Hepatic stellate cell (primary cell): ENCODE measurements around the gene RIF1.

Experiments used
- DNase-seq: peaks from one replicate; pipeline ENCODE4 v3.0.0; 2011; ENCODE audit warnings: low spot score

The RIF1 gene, protein sequence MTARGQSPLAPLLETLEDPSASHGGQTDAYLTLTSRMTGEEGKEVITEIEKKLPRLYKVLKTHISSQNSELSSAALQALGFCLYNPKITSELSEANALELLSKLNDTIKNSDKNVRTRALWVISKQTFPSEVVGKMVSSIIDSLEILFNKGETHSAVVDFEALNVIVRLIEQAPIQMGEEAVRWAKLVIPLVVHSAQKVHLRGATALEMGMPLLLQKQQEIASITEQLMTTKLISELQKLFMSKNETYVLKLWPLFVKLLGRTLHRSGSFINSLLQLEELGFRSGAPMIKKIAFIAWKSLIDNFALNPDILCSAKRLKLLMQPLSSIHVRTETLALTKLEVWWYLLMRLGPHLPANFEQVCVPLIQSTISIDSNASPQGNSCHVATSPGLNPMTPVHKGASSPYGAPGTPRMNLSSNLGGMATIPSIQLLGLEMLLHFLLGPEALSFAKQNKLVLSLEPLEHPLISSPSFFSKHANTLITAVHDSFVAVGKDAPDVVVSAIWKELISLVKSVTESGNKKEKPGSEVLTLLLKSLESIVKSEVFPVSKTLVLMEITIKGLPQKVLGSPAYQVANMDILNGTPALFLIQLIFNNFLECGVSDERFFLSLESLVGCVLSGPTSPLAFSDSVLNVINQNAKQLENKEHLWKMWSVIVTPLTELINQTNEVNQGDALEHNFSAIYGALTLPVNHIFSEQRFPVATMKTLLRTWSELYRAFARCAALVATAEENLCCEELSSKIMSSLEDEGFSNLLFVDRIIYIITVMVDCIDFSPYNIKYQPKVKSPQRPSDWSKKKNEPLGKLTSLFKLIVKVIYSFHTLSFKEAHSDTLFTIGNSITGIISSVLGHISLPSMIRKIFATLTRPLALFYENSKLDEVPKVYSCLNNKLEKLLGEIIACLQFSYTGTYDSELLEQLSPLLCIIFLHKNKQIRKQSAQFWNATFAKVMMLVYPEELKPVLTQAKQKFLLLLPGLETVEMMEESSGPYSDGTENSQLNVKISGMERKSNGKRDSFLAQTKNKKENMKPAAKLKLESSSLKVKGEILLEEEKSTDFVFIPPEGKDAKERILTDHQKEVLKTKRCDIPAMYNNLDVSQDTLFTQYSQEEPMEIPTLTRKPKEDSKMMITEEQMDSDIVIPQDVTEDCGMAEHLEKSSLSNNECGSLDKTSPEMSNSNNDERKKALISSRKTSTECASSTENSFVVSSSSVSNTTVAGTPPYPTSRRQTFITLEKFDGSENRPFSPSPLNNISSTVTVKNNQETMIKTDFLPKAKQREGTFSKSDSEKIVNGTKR (N-terminal part only)

GRCh38 chr2:151409601-151410484 is at the start of gene RIF1:
TSS of gene RIF1 (plus strand) at chr2:151409902. CDS start at chr2:151410424, 522 bp downstream.
- peak; percentile 88 for DNase-seq

GRCh38 chr2:151361674-151362370 is 47.9 kb upstream of the RIF1 start:
- peak; percentile 46 for DNase-seq

GRCh38 chr2:151363709-151364108 is 46.0 kb upstream of the RIF1 start:
- no peak for DNase-seq

- peak; percentile 74 for DNase-seq
These were observed 42.1 kb upstream of the RIF1 start for GRCh38 chr2:151367571-151367970.

- peak; percentile 57 for DNase-seq
These were observed 35.3 kb upstream of the RIF1 start for GRCh38 chr2:151374436-151374835.

- DNase-seq = no peak
These were observed 30.5 kb upstream of the RIF1 start for GRCh38 chr2:151379169-151379568.

- DNase-seq = no peak
These were observed 29.0 kb upstream of the RIF1 start for GRCh38 chr2:151380580-151381235.

DNA sequence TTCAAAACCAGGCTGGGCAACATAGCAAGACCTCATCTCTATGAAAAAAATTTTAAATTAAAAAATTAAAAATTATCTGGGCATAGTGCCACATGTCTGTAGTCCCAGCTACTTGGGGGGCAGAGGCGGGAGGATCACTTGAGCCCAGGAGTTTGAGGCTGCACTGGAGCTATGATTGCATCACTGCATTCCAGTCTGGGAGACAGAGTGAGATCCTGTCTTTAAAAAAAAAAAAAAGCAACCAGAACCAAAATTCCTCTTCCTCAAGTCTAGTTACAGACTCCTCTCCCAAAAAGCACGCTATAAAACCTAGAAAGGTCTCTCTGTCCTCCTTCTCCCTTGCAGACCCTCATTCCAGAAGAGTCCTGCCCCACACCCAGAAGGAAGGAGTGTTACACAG is 28.4 kb upstream of the RIF1 start:
- DNase-seq = no peak

DNA sequence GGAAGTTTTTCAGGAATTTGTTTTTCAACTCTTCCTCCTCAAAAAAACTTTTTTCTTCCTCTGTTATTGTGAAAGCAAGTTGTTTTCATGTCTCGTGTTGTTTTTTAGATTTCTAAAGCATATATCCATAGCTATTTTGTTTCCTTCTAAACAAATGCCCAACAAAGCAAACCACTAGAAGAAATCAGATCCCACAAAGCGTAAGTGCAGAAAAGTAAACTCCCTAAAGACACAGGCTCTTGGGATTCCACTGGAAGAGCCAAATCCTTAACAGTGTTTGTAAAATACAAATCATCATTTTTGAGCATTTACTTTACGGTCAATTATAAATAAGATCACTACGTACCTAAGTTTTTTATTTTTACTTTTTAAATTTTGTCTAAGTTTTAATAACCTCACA is 21.7 kb upstream of the RIF1 start:
- DNase-seq = no peak

DNA sequence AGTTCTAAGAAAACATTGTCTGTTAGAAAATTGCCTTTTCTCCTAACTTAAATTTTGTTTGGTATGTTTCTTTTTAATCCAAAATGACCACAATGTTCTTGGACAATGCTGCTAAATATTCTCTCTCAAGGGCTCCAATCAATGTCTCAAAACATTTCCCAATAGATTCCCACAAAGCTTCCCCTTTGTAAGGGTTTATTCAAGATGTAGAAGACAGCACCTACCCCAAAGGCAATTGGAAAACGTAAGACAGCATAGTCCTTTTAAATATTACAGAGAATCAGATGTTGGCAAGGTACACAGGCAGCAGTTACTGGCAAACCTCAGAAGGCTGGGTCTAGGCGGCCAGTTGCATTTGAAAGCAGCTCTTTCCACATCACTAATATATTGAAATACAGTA is 18.3 kb upstream of the RIF1 start:
- no peak for DNase-seq

DNA sequence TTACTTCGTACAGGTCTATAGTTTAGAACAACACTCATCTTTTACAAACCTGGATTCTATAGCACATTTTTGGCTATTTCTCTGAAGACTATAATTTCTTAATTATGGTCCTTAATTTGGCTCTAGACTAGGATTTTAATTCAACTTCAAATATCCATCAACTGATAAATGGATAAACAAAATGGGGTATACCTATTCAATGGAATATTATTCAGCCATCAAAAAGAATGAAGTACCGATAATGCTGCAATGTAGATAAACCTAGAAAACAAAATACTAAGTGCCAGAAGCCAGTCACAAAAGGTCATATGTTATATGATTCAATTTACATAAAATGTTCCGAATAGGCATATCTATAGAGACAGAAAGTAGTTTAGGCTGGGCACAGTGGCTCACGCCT is 15.2 kb upstream of the RIF1 start:
- DNase-seq = no peak

GRCh38 chr2:151395509-151396374 is 14.0 kb upstream of the RIF1 start:
- no peak for DNase-seq

- no peak for DNase-seq
These were observed 9.7 kb upstream of the RIF1 start for GRCh38 chr2:151399981-151400380.

GRCh38 chr2:151401149-151401548 is 8.6 kb upstream of the RIF1 start:
- DNase-seq = no peak

- no peak for DNase-seq
These were observed 5.8 kb upstream of the RIF1 start for GRCh38 chr2:151403914-151404313.

- DNase-seq = no peak
These were observed 4.3 kb upstream of the RIF1 start for GRCh38 chr2:151405376-151405775.

DNA sequence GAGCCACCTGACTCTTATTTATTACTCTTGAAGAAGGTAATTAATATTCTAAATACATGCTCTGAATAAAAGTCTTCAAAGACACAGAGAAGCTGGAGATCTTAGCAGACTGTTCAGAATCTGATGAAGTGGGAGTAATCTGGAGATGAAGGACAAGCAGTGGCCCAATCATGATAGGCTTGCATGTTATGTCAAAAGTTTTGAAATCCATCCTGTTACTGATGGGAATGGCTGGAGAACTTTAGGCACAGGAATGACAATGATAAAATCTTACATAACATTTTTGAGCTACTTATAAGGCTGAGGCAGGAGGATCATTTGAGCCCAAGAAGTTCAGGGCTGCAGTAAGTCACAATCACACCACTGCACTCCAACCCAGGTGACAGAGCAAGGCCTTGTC is 2.4 kb upstream of the RIF1 start:
- DNase-seq = no peak

DNA sequence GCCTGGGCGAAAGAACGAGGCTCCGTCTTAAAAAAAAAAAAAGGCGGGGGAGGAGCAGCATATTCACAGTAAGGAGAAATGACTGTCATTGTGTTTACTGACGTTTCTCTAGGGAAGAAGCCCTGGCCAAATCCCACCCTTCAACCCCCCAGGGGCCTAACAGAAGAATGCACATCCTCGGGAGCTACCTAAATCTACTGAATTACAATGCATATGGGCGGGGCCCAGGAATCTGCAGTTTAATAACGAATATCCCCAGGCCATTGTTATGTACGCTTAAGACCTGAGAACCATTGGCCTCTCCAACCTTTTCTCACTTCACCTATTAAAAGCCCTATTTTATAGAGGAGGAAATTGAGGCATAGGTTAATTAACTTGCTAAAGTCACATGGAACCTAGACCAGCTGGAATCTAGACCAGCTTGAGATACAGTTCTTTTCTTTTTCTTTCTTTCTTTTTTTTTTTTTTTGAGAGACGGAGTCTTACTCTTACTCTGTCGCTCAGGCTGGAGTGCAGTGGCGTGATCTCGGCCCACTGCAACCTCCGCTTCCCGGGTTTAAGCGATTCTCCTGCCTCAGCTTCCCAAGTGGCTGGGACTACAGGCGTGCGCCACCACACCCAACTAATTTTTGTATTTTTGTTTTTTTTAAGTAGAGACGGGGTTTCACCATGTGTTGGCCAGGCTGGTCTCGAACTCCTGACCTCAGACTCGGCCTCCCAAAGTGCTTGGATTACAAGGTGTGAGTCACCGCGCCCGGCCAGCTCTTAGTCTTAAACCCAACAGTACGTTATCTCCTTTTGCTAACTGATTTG is 708 bp upstream of the RIF1 start:
- DNase-seq = no peak
